Transverse colon (tissue), 4 donors: ENCODE measurements around the gene ZNF106.

Experiments
- EP300 ChIP-seq: sonication (generic); formaldehyde crosslinking; IDR thresholded peaks from one replicate; pipeline ENCODE4 v1.6.1; 2017; ENCODE audit warnings: antibody characterized with exemption, low read depth
- POLR2A ChIP-seq: fragments of 450-650 bp; IDR thresholded peaks from one replicate; pipeline ENCODE4 v1.6.1; 2016; ENCODE audit warnings: antibody characterized with exemption, mild to moderate bottlenecking, moderate library complexity
- POLR2AphosphoS5 ChIP-seq, 3 donors: sonication (generic); formaldehyde crosslinking; IDR thresholded peaks; one replicate each; pipeline ENCODE4 v1.6.1; 2016; ENCODE audit warnings: antibody characterized with exemption in 3 of 3
- TF ChIP-seq, protein P1 (sequence below), 5 experiments: fragments of 200-600 bp in 3 of 5; fragments of 450-650 bp in 2 of 5; sonication (generic) in 3 of 5; IDR thresholded peaks; 1 replicate in 2 of 5; 2 replicates in 3 of 5; pipeline ENCODE4 v1.5.1; 2016 to 2017; ENCODE audit warnings: antibody characterized with exemption in 5 of 5, inconsistent platforms in 3 of 5, mild to moderate bottlenecking in 2 of 5, moderate library complexity in 1 of 5

- TF ChIP-seq, protein P1, sequence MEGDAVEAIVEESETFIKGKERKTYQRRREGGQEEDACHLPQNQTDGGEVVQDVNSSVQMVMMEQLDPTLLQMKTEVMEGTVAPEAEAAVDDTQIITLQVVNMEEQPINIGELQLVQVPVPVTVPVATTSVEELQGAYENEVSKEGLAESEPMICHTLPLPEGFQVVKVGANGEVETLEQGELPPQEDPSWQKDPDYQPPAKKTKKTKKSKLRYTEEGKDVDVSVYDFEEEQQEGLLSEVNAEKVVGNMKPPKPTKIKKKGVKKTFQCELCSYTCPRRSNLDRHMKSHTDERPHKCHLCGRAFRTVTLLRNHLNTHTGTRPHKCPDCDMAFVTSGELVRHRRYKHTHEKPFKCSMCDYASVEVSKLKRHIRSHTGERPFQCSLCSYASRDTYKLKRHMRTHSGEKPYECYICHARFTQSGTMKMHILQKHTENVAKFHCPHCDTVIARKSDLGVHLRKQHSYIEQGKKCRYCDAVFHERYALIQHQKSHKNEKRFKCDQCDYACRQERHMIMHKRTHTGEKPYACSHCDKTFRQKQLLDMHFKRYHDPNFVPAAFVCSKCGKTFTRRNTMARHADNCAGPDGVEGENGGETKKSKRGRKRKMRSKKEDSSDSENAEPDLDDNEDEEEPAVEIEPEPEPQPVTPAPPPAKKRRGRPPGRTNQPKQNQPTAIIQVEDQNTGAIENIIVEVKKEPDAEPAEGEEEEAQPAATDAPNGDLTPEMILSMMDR (IDR thresholded peaks at IDR 0.05), result no peak
- TF ChIP-seq POLR2AphosphoS5 (IDR thresholded peaks at IDR 0.05) (no peak), EP300 (no peak), POLR2A (no peak)
Observed at GRCh38 chr15:42456531-42456930, 34.4 kb downstream of the ZNF106 start.
